Measurements from ENCODE around the gene OPRM1.

Gene OPRM1

GRCh38 chr6:154292066-154292465, 253.0 kb downstream of the OPRM1 start:
- no peak for DNase-seq

GRCh38 chr6:154292855-154293519, 253.9 kb downstream of the OPRM1 start:
- DNase-seq: no peak

- no peak for DNase-seq
Measured at GRCh38 chr6:154295733-154296132, 256.7 kb downstream of the OPRM1 start.
